Activated T-helper 9 cell treated with anti-CD3 and anti-CD28 coated beads, Interleukin-2, amount 50 U/mL, for 16 hours (primary cell): ENCODE data around the gene ZNF529.
"Not testable (repeated sequence)": the region's sequence is repeated elsewhere in the genome, so short reads cannot be mapped to it uniquely, and the experiment has no call there.

Source experiments
- DNase-seq: peaks from one replicate; pipeline ENCODE4 v3.0.0-alpha.2; 2020; ENCODE audit warnings: low read depth

The ZNF529 gene

DNA sequence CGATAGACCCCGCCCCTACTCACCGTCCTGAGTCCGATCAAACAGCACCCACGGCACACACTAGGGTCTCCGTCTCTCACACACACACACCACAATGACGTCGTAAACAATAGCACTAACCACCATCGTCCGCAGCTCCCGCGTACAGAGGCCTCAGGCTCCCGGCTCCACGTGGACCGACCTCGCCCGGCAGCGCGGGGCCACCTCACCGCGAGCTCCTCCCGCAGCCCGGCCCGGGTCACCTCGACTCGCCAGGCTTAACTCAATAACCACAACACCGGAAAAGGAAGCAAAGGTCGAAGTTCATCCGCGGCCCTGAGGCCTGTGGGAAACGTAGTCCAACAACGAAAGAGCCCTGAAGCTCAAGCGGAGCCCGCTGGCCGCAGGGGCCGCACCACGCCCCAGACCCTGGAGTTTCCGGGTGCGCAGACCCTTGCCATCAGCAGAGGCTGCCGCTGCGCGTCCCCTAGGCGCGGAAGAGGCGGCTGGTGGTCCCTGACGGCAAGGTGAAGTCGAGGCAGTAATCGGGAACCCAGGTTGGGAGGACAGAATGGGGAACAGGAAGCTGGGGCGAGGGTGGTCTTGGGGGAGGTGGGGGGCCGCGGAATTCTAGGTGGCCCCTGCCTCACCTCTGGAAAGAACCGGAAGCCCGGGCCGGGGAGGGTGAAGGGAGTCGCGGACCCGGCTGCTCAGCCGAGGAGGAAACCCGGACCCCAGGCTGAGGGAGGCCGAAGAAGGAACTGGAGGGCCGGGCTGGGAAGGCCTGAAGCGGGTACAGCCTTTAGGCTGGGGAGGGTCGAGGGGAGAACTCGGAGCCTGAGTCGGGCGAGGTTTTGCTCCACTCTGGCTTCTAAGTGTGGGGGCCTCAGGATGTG lies at the start of gene ZNF529:
Gene ZNF529 (minus strand): TSS at position 273 of the 875 bp plus-strand sequence. CDS start 946 bp downstream, outside the sequence.
- DNase-seq, result peak; percentile 75

DNA sequence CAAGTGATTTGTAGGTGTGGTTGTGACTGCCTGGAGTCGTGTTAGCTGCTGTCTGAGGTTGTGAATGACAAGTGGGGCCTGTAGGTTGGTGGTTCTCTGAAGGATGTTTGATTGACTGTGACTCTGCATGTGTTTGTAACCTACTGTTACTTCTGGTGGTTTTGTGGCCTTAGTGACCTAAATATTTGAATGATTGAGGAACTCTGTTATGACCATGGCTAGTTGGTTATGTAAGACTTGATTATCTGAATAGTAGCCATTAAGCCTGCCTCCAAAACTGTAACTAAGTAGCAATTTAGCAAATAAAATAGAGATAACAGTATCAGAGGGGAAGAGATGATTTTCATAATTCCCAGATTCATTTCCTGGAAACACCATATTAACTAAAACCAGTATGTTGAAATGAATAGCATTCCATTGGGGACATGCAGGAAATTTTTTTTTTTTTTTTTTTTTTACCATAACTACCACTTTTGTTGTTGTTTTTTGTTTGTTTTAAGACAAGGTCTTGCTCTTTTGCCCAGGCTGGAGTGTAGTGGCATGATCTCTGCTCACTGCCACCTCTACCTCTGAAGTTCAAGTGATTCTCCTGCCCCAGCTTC lies 32.9 kb upstream of the ZNF529 start:
- DNase-seq, result no peak

DNA sequence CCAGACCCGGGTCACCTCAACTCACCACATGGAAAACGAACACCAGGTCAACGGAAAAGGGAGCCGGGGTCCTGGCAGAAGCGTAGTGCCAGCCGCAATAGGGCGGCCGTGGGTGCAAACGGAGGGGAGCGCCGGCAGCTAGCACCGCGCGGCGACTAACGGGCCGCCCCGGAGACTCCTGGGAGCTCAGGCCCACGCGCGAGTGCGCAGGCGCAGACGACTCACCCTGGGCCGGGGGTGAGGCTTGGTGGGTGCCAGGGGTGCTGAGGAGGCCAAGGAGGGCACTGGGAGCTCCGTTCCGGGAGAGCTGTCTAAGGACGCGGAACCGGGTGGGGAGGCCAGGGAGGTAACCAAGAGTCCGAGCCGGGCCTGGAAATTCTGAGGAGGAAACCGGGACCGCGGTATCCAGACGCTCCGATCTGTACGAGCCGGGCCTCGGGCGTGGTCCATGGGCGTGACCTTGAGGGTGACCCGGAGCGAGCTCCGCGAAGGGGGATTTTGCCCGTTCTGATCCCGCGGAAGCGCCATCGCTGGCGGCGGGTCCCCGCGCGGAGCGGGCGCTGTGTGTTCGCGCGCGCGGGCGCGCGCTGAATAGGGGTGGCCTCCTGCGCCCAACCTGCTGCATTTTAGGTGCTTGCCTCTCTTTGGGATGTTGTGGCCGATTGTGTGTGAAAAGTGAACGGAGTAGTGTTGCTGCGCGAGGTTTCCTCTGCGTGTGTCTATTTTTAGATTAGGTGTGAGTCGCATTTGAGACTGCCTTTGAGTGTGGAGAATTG lies 32.2 kb upstream of the ZNF529 start, which contains the start of gene ZNF382:
Gene ZNF382 (plus strand): TSS at position 213 of the 776 bp plus-strand sequence. CDS start 4,602 bp downstream, outside the sequence.
- DNase-seq, result peak; percentile 84

DNA sequence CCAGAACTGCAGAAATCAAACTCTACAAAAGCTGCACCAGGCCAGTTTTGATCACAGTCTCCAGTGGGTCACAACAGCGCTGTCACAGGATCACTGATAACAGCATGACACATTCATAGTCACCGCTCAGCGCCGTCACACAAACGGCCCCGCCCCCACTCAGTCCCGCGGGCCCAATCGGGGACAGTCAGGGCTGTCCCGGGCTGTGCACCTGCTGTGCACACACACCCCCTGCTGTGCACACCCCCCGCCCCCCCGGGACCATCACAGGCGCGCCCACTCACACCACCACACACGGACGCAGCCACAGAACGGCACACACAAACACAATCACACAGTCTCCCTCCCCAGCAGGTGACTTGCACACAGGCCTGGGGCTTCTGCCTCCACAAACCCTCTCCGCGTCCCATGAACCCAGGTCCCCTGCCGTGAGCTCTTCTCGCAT lies 31.6 kb upstream of the ZNF529 start:
- peak; percentile 83 for DNase-seq

DNA sequence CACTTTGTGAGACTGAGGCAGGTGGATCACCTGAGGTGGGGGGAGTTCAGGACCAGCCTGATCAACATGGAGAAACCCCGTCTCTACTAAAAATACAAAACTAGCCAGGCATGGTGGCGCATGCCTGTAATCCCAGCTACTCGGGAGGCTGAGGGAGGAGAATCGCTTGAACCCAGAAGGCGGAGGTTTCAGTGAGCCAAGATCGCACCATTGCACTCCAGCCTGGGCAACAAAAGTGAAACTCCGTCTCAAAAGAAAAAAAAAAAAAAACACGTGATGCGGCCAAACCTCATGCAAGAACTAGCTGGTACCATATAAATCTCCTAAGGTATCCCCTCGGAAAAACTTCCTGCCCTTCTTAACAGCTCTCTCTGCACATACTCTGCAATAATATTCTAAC lies 29.6 kb upstream of the ZNF529 start:
- not testable (repeated sequence) for DNase-seq

DNA sequence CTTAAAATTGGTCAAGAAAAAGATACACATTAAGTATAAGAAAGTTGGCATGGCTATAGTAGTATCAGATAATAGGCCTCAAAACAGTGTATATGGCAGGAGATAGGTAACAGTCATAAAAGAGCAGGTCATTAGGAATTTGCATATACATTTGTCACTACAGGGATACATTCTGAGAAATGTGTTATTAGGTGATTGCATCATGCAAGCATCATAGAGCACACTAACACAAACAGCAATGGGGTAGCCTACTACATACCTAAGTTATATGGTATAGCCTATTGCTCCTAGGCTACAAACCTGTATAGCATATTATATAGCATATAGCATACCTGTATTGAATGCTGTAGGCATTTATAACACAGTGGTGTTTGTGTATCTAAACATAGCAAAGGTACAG lies 6.2 kb upstream of the ZNF529 start:
- no peak for DNase-seq

DNA sequence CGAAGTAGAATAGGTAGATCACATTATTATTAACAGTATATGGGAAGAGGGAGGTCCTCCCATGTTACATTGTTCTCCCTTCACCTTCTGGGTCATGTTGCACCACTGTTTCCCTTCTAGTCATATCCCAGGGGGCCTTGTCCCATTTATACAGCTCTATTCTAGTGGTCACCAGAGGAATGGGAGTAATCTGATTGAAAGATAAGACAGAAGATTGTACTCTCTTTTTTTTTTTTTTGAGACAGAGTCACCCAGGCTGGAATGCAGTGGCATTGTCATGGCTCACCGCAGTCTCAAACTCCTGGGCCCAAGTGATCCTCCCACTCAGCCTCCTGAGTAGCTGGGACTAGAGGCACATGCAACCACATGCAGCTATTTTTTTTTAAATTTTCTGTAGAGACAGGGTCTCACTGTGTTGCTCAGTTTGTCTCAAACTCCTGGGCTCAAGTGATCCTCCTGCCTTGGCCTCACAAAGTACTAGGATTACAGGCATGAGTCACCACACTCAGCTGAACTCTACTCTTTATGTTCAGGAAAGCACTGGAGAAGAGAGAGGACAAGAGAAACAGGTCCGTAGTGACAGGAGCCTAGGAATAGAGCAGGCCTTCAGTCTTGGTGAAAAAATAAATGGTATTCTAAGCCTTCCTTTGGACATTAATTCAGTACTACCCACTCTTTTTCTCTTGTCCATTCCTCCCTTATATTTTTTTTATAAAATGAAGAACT lies 4.3 kb upstream of the ZNF529 start:
- no peak for DNase-seq

DNA sequence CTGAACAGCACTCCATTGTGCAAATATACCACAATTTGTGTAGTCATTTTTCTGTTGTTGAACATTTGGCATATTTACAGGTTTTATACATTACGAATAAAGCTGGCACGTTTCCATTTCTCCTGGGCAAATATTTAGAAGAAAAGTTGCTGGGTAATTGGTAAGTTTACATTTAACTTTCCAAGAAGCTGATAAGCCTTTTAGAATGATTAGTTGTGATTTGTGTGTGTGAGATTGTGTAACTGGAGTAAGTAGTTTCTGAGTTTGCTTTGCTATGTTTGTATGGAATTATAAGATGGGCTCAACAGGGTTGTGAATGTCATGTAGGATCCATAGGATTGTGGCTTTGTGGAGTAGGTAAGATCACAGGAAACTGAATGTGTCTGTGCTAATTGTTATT lies 1.6 kb upstream of the ZNF529 start:
- DNase-seq, result no peak

DNA sequence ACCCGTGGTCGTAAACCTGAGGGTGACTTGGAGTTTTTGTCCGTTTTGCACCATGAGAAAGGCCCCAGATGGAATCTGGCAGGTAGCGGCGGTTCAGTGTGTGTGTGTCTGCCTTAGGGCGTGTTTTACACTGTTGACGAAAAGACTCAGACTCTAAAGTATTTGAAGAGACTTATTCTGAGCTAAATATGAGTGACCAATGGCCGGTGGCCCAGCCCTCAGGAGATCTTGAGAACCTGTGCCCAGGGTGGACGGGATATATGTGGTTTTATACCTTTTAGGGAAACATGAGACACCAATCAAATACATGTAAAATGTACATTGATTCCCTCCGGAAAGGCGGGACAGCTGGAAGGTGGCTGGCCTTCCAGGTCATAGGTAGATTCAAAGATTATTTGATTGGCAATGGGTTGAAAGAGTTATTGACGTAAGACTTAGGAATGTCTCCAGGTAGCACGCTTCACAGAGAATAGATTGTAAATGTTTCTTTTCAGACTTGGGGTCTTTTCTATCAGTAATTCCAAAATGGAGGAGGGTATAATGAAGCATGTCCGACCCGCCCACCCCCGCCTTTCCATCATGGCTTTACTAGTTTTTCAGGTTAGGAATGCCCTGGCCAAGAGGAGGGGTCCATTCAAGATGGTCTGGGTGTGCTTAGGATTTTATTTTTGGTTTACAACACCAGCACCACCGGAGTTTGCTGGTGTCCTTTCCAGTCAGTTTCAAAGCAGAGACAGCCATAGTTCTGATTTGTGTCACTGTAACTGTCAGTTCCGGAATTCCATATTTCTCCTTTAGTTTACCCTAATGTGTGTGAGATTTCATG lies 1.0 kb upstream of the ZNF529 start:
- DNase-seq, result no peak

DNA sequence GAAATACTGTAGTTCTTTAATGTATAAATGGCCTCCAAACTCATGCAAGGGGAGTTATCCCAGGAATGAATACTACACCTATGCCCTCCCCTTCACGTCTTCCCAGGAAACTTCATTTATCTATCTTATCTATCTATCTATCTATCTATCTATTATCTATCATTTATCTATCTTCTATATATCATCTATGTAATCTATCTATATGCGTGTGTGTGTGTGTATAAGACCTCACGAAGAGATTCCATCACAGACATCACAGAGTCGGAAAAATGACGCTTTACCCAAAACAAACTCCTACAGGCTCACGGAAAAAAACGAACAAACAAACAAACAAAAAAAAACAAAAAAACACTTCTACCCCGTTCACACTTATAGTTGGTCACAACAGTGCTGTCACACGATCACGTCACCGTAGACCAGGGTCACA lies 486 bp downstream of the ZNF529 start:
- no peak for DNase-seq

DNA sequence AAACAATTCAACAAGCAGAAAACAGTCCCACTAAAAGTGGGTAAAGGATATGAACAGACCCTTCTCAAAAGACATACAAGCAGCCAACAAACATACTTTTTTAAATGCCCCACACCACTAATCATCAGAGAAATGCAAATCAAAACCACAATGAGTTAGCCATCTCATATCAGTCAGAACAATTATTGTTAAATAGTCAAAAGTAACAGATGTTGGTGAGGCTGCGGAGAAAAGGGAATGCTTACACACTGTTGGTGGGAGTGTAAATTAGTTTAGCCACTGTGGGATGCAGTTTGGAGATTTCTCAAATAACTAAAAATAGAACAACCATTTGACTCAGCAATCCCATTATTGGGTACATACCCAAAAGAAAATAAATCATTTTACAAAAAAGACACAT lies 8.7 kb downstream of the ZNF529 start:
- DNase-seq, result no peak

DNA sequence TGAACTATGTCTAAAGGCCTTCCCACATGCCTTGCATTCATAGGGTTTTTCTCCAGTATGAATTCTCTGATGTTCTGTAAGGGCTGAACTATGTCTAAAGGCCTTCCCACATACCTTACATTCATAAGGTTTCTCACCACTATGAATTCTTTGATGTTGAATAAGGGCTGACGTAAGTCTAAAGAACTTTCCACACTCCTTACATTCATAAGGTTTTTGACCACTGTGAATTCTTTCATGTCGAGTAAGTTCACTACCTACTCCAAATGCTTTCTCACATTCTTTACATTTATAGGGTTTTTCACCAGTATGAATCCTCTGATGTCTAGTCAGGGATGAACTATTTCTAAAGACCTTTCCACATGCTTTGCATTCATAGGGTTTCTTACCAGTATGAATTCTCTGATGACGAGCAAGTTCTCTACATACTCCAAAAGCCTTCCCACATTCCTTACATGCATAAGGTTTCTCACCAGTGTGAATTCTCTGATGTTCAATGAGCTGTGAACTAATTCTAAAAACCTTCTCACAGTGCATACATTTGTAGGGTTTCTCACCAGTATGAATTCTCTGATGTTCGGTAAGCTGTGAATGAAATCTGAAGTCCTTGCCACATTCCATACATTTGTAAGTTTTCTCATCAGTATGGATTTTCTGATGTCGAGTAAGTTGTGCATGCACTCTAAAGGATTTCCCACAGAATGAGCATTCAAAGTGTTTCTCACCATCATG lies 25.9 kb downstream of the ZNF529 start:
- no peak for DNase-seq

DNA sequence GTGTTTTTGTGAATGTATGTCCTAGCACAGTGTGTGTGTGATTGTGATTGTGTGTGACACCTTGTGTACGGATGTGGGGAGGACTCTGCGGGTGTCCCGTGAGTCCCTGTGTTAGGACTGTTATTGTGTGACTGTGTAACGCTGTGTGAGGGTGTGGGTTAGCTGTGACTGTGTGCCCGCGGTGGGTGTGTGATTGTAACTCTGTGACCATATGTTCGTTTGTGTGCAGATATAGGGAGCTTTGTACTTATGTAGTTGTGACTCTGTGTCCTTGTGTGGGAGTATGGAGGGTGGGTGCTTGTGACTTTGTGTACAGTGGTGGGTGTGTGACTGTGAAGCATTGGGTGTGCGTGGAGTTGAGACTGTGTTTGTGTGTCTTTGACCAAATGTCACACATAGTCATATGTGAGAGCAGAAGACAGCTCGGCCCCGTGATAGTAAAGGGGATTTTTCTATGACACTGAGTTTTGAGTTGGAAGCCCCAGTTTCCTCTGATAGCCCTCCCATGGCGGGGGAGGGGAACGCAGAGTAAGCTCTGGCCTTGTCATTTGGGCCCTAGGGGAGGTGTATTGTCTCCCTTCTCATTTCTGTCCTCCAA lies 44.1 kb downstream of the ZNF529 start:
- DNase-seq, result no peak

DNA sequence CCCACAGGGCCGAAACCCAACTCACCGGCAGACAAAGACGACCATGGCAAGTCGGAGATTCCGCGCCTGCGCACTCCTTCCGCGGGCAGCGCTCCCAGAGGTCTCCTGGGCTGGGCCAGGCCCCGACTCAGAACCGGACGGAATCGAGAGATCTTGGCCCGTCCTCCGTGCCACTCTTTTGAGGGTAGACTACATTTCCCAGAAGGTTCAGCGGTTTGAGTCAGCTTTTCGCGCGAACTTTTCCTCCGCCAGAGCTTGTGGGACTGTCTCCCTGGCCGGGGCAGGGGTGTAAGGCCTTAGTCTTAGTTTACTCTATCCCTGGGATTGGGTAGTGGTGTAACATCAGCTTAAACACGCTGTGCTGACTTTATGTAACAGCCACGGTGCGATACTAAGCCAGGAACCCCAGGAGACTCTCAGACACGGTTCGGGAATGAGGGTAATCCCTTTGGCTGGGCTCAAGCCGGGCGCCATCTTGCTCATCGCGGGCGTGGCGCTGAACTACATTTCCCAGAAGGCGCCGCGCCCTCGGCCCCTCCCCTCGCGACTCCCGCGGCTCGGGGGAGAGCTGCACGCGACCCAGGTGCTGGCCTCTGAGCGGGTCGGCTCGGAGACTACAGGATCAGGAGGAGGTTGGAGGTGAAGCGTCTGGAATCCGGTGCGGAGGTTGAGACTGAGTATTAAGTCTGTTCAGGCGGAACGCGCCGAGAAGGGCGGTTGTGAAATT lies 44.7 kb downstream of the ZNF529 start, which contains the start of gene ZNF260:
Gene ZNF260 (minus strand): TSS at position 78 of the 727 bp plus-strand sequence. CDS start 13,033 bp downstream, outside the sequence.
- peak; percentile 89 for DNase-seq

DNA sequence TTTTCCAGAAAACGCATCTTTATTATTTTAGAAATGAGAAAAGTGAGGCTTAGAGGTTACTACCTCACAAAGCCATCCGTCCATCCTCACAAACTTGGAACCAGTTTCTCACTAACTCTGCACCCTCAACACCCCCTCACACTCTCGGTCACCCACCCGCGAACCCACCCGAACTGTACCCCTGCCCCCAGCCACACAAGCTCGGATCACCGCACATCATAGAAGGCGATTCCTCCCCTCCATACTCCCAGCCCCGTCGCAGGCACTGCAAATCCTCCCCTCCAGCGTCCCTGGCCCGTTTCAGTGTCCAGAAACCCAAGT lies 45.3 kb downstream of the ZNF529 start:
- DNase-seq, result no peak

DNA sequence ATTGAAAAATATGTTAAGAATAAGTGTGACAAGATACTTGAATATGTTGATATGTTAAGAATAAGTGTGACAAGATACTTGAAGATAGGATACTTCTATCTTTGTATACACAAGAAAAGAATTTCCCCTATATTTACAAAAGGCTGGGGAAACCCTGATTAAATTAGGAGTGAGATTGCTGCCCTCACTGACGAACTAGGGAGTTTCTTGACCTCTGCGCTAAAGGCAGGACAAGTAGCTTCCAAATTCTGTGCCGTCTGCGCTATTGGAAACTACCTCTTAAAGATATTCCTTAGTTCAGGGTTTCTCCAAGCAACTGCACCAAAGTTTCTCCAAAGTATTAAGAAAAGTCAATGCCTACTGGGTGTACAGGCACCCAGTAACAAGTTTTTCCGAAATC lies 45.8 kb downstream of the ZNF529 start:
- DNase-seq, result no peak

DNA sequence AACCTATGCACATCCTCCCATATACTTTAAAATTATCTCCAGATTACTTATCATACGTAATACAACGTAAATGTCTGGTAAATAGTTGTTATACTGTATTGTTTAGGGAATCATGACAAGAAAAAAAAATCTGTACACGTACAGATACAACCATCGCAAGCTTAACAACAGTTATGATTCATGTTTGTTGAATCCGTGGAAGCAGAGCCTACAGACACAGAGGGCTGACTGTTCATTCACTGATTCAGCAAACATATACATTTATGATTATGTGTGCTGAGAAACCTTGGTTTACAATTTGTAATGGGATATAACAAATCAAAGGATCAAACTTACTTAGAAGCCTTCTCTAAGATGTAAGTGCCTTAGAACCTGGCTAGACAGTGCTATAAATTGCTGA lies 46.5 kb downstream of the ZNF529 start:
- DNase-seq, result no peak

DNA sequence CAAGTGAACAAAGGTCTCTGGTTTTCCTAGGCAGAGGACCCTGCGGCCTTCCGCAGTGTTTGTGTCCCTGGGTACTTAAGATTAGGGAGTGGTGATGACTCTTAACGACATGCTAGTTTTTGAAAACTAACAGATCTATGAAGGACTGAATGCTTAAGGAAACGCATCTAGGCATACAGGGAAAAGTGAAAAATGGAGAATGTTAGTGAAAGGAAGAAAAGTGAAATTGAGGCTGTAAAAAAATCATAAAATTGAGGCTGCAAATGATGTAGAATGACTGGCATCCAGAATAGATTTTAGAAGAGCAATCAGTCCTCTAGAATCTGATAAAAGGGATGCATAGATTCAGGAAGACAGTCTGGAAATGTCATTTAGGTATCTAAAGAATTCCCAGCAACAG lies 48.5 kb downstream of the ZNF529 start:
- DNase-seq, result no peak

DNA sequence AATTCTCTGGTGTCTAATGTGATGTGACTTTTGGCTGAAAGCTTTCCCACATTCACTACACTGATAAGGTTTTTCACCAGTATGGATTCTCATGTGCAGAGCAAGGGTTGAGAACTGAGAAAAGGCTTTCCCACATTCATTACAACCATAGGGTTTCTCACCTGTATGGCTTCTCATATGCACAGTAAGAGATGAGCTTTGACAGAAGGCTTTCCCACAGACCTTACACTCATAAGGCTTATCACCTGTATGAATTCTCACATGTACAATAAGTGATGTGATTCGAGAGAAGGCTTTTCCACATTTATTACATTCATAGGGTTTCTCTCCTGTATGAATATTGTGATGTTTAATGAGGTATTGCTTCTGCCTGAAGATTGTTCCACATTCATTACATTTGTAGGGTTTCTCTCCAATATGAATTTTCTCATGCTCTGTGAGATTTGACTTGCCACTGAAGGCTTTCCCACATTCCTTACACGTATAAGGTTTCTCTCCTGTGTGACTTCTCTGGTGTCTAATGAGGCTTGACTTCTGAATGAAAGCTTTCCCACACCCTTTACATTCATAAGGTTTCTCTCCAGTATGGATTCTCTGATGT lies 59.0 kb downstream of the ZNF529 start:
- DNase-seq, result no peak
